Occipital lobe (tissue), 2 donors: Measurements from ENCODE around the gene RHO. TPM values are rescaled to one million over a fixed set of nuclear protein-coding genes. Genes with fewer than 3 reads are reported as not detected.
"Not testable (repeated sequence)": the region's sequence is repeated elsewhere in the genome, so short reads cannot be mapped to it uniquely, and the experiment has no call there.

Source experiments
- DNase-seq: peaks from one replicate; lab custom pipeline; 2025; lab: John Stamatoyannopoulos, UW
- total RNA-seq: library from RNA; depleted of rRNA; stranded (reverse); fragments of >200 nt; gene quantifications from one replicate; pipeline ENCODE4 v1.2.3, GENCODE V29; 2014

RHO gene
- total RNA-seq, 1 donor from 2014 or later = not detected

DNA sequence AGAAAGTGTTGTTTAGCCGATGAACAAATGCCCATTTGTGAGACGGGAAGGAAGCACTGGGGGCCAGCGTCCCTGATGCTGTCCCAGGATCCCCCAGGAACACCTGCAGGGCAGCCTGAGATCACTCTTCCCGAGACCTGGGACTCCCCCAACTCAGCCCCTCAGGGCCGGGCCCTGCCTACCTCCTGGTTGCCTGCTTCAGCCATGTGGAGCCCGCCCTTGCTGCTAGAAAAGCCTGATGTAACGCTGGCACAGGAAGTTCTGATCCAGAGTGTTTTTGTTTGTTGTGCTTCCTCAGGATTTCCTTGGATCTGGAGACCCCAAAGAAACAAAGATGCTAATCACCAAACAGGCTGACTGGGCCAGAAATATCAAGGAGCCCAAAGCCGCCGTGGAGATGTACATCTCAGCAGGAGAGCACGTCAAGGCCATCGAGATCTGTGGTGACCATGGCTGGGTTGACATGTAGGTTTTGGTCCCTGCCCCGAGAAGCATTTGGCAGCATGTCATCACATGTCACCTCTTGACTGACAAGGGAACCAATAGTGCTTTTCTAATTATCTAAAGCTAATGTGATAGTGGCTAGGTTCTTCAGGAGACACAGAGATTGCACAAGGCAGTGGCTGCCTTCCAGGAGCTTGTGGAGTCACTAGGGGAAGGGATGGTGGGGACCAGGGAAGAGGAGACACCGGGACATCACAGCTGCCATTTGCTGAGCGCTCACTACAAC is 28.7 kb upstream of the RHO start:
- DNase-seq = not testable (repeated sequence)

DNA sequence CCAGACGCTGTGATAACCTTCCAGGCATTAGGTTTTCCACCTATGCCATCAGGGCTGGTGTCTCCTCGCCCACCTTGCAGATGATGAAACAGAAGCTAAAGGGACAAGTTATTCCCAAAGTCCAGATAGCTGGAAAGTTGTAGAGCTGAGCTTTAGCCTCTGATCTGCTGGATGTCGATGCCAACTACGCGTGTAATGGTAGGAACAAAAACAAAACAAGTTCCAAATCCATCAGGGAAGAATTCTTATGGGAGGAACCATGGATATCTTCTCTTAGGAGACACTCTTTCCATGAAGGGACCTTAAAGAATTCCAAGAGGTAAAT is 28.1 kb upstream of the RHO start:
- DNase-seq = no peak

DNA sequence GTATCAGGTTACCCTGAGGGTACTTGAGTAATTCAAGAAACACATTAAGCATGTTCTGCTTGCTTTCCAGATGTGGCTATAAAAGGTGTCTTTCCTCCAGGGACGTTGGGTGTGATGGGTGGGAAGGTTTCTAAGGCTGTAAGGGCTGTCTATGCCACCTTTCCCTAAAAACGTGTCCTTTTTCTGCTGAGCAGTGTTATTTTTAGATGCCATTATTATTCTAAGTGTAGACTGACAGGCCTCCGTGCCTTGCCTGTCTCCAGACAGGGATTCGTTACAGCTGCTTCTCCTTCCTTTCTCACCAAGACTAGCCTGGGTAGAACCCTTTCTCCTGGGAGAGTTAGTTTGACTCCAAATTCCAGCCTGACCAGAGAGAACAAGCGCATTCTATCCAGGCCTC is 26.8 kb upstream of the RHO start:
- no peak for DNase-seq

DNA sequence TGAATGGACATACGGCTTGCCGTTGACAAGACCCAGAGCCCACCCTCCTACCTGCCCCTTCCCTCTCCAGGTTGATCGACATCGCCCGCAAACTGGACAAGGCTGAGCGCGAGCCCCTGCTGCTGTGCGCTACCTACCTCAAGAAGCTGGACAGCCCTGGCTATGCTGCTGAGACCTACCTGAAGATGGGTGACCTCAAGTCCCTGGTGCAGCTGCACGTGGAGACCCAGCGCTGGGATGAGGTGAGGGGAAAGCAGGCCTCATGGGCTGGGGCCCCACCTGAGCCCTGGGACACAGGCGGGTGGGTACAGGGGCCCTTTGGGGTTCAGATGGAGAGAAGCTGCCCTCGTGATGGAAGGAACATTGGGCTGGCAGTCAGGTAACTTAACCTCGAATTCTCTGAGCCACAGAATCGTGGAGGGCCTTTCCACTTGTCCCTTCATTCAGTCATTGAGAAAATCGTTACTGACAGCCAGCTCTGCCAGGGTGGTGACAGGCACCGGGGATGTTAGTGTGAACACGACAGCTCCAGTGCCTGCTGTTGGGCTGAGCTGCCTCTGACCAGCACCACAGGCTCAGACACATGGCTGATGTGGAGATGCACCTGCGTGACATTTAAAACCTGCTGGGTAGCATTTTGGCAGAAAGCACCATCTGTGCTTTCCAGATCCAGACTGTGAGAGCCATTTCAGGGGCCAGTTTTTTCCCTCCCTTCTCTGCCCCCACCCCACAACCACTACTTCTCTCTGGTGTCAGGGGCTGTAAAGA is 25.6 kb upstream of the RHO start:
- no peak for DNase-seq

- no peak for DNase-seq
Observed at GRCh38 chr3:129503471-129504291, 24.8 kb upstream of the RHO start.

DNA sequence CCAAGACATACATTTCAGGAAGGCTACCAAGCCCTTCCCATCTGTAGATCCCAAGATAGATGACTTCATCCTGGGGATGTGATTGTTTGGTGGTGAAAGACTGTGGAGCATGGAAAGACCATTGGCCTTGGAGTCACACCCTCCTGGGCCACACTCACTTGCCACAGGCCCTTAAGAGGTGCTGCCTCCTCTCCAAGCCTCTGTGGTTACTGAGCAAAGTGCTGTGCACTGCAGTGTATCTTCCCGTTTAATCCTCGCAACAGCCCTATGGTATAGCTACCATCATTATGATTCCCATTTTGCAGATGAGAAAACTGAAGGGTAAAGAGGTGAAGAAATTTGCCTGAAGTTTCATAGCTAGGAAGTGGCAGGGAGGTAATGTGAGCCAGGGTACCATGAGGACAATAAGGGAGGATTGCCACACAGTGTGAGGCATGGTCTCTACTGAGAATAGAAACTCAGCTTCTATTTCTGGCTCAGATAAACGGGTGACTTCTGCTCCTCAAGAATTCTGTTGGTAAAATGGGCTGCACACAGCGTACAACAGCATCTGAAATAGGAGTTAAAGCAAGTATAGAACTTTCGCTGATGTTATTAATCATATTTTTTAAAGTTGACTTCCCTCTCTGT is 23.9 kb upstream of the RHO start:
- no peak for DNase-seq

DNA sequence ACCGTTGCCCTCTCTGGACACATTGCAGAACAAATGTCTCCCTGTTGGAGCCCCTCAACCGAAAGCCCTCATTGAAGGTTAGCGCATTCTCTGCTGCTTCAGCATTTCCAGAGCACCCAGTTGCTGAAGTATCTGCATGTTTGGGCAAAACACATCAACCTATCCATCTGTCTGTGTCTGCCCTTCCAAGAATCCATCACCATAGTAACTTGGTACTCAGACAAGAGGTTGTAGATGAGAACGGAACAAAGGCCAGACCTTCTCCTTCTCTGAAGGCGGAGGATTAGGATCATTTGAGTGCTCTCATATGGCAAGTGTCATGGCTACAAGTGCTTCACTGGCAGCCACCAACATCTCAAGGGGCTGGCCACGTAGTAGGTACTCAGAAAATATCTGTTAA is 23.1 kb upstream of the RHO start:
- no peak for DNase-seq

DNA sequence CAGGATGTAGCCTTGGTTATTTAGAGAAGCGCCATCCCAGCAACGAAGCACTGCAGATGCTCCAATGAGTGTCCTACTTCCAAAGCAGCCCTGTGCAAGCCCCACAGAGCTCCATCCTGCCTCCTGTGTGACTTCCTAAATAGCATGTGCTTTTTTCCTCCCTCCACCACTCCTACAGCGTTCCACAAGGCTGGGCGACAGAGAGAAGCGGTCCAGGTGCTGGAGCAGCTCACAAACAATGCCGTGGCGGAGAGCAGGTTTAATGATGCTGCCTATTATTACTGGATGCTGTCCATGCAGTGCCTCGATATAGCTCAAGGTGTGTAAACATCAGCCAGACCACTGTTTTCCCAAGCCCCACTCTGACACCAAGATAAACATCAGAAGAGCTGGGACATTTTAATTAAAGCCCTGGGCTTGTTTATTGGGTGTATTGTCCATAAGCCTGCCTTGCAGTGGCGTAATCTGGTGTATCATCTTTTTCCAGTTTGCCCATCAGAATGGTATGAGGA is 22.2 kb upstream of the RHO start:
- DNase-seq = peak; percentile 61

DNA sequence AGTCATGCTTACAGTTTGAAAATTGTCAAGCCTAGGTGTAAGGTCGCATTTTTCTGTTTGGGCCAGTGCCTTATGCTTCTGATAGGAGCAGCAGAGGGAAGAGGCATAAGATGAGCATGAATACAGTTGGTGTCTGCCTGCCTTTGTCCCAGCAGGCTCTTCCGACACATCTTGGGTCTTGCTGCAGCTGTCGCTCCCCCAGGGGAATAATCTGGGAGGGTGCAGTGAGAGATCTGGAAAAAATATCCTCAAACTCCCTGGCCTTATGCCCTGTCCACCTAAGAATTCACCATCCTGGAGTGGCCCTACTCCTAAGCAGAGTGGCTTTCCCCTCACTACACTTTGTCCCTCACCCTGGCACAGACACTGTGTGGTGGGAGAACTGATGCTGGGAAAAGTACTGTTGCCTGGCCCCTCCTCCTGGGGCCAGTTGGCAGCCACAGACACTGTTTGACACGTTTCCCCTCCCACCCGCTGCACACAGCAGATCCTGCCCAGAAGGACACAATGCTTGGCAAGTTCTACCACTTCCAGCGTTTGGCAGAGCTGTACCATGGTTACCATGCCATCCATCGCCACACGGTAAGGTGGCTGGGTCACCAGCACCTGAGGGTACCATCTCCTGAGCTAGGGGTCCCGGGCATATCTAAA is 21.1 kb upstream of the RHO start:
- peak; percentile 68 for DNase-seq

DNA sequence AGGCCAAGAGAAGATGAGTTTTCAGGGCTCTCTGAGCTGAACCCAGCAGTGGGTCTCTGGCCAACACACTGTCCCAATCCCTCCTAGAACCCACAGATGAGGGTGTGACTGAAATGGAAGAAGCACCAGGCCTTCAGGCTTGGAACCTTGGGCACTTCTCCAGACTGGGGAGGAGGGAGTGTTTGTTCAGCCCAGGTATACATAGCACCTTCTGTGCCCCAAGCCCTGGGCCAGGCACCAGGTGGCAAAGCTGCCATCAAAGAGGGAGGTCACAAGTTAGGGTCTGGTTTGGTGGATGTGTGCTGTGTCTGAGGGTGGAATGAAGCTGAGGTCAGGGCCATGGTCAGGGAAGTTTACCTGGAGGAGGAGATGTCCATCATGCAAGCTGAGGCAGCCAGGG is 15.8 kb upstream of the RHO start:
- DNase-seq = no peak

- DNase-seq = no peak
Observed at GRCh38 chr3:129513705-129514104, 14.7 kb upstream of the RHO start.

GRCh38 chr3:129514110-129514509 is 14.3 kb upstream of the RHO start:
- no peak for DNase-seq

- DNase-seq = no peak
Observed at GRCh38 chr3:129514563-129514962, 13.9 kb upstream of the RHO start.

DNA sequence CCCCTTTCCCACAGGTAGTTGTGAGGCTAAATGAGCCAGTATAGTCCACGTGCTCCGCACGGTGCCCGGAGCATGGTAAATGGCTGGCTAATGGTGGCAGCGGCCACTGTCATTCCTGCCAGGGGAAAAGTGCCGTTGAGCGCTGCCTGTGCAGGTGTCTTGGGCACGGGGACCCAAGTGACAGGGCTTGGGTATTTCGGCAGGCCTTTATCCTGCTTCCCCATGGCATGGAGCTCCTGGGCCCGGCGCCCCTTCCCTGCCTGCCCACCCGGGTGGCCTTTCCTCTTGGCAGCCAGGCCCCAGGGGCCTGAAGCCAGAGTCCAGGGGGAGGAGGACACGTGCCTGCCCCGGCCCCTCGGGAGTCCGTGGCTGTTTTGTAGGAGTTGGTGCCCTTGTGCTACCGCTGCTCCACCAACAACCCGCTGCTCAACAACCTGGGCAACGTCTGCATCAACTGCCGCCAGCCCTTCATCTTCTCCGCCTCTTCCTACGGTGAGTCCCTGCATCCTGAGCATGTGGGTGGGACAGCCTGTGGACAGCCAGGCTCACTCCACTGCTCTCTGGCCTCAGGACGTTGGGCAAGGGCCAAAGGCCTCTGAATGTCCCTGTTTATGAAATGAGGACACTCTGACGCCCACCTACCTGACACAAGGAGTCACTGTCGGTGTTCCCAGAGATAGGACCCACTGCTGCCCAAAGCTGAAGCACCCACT is 13.2 kb upstream of the RHO start:
- DNase-seq = peak; percentile 13

DNA sequence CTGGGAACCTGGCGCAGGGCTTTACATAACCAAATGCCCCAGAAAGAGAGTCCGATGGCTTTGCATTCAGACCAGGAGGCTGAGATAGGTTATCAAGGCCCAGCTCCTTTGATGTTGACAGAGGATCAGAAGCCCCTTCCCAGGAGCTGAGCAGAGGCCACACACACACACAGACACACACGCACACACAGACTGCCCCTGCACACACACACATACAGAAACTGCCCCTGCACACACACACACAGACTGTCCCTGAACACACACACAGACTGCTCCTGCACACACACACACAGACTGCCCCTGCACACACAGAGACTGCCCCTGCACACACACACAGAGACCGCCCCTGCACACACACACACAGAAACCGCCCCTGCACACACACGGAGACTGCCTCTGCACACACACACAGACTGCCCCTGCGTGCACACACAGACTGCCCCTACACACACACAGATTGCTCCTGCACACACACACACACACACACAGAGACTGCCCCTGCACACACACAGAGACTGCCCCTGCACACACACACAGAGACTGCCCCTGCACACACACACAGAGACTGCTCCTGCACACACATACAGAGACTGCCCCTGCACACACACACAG is 12.5 kb upstream of the RHO start:
- not testable (repeated sequence) for DNase-seq

- DNase-seq = no peak
Observed at GRCh38 chr3:129517516-129517915, 10.9 kb upstream of the RHO start.

DNA sequence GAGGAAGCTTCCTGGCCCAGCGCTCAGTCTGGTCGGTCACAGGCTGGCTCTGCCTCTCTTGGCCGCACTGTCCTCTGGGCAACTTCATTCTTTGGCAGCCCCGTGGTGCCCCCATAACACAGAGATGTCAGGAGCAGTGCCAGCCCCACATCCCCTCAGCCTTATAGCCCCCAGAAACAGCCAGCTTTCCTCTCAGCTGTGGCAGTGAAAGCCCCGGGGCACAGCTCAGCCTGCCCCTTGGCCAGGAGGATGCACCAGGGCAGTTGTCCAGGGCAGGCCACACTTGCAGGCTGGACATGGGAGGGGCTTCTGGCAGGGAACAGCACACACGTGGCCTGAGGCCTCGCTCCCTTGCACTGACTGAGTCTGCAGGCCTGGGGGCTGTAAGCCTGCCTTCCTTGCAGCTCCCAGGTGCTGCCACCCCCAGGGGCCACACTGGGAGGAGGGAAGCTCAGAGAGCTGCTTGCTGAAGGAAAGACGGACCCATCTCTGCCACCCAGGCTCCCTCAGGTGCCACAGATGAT is 10.3 kb upstream of the RHO start:
- no peak for DNase-seq

DNA sequence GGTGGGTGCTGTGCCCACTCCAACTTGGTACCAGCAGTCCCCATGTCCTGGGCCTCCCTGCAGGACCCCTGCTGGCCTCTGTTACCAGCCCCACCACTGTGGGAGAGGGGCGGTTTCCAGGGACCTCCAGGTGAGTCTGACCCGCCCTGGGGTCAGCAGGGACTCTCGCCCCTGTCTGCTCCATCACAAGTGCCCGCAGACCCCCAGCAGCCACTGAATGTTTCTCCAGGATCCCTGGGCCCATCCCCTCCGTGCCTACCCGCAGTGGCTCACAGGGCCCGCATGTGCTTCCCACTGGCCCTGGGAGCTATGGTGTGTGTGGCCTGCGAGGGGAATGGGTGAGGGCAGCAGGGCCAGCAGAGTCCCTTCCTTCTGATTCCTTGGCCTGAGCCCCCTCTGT is 9.9 kb upstream of the RHO start:
- no peak for DNase-seq

- no peak for DNase-seq
Observed at GRCh38 chr3:129519449-129519848, 9.0 kb upstream of the RHO start.
